Activated CD4-positive, alpha-beta T cell treated with anti-CD3 and anti-CD28 coated beads, Interleukin-2, Interleukin-6, amounts not matched to agents 100 ng/mL and 50 ng/mL, durations not matched to agents 16 hours and 8 hours (primary cell): Measurements from ENCODE around the gene PAPPA2.
"Not testable (repeated sequence)": the region's sequence is repeated elsewhere in the genome, so short reads cannot be mapped to it uniquely, and the experiment has no call there.

Experiments used
- DNase-seq: peaks from one replicate; pipeline ENCODE4 v3.0.0-alpha.2; 2020

PAPPA2 gene

GRCh38 chr1:176694713-176695112 lies 231.7 kb downstream of the PAPPA2 start:
- DNase-seq, result no peak

GRCh38 chr1:176696109-176696508 lies 233.1 kb downstream of the PAPPA2 start:
- no peak for DNase-seq

GRCh38 chr1:176696689-176697088 lies 233.7 kb downstream of the PAPPA2 start:
- no peak for DNase-seq

GRCh38 chr1:176699821-176700220 lies 236.8 kb downstream of the PAPPA2 start:
- no peak for DNase-seq

GRCh38 chr1:176701151-176701866 lies 238.3 kb downstream of the PAPPA2 start:
- DNase-seq, result no peak

GRCh38 chr1:176702901-176703300 lies 239.9 kb downstream of the PAPPA2 start:
- DNase-seq, result no peak

GRCh38 chr1:176705585-176705984 lies 242.6 kb downstream of the PAPPA2 start:
- DNase-seq, result no peak

- no peak for DNase-seq
These were observed 254.2 kb downstream of the PAPPA2 start for GRCh38 chr1:176717066-176717750.

- DNase-seq, result no peak
These were observed 256.5 kb downstream of the PAPPA2 start for GRCh38 chr1:176719447-176719846.

- DNase-seq, result no peak
These were observed 257.9 kb downstream of the PAPPA2 start for GRCh38 chr1:176720838-176721237.

GRCh38 chr1:176733661-176734060 lies 270.7 kb downstream of the PAPPA2 start:
- DNase-seq, result no peak

- DNase-seq, result no peak
These were observed 272.2 kb downstream of the PAPPA2 start for GRCh38 chr1:176735201-176735600.

- DNase-seq, result no peak
These were observed 273.0 kb downstream of the PAPPA2 start for GRCh38 chr1:176736015-176736414.

GRCh38 chr1:176741181-176741580 lies 278.2 kb downstream of the PAPPA2 start:
- DNase-seq, result no peak

- DNase-seq, result no peak
These were observed 279.3 kb downstream of the PAPPA2 start for GRCh38 chr1:176742322-176742721.

GRCh38 chr1:176744142-176744541 lies 281.2 kb downstream of the PAPPA2 start:
- no peak for DNase-seq

- DNase-seq, result no peak
These were observed 283.0 kb downstream of the PAPPA2 start for GRCh38 chr1:176745945-176746344.

- DNase-seq, result no peak
These were observed 289.5 kb downstream of the PAPPA2 start for GRCh38 chr1:176752505-176752904.

- no peak for DNase-seq
These were observed 291.7 kb downstream of the PAPPA2 start for GRCh38 chr1:176754676-176755075.

- not testable (repeated sequence) for DNase-seq
These were observed 293.8 kb downstream of the PAPPA2 start for GRCh38 chr1:176756817-176757216.

GRCh38 chr1:176765608-176766007 lies 302.6 kb downstream of the PAPPA2 start:
- DNase-seq, result no peak

- DNase-seq, result no peak
These were observed 303.8 kb downstream of the PAPPA2 start for GRCh38 chr1:176766779-176767178.

- no peak for DNase-seq
These were observed 304.8 kb downstream of the PAPPA2 start for GRCh38 chr1:176767714-176768136.

GRCh38 chr1:176768532-176768931 lies 305.6 kb downstream of the PAPPA2 start:
- DNase-seq, result no peak

GRCh38 chr1:176770066-176770465 lies 307.1 kb downstream of the PAPPA2 start:
- DNase-seq, result no peak
